ENCODE data around the gene ADAMTS8.

The ADAMTS8 gene

GRCh38 chr11:130473056-130473794, 44.8 kb upstream of the ADAMTS8 start:
- Histone ChIP-seq H3K27ac (no peak overlapping the region), H3K4me2 (no peak overlapping the region), H3K4me3 (no peak overlapping the region), H4K20me1 (no peaks in the 10 kb centered on the region), H3K27me3 (no peaks in the 10 kb centered on the region), H3K36me3 (no peaks in the 10 kb centered on the region), H3K9ac (no peak overlapping the region), H3K4me1 (peaks cover 0 to 14% (median 8%) of the 10 kb centered on the region in 10 experiments; a peak in 13 of 20 replicates), H3K9me3 (replicated peaks in 1 of 11) (no peaks in the 10 kb centered on the region)
- no peak for TF ChIP-seq Cebpa-rat (IDR thresholded peaks at IDR 0.05)

- no peak overlapping the region for H3K4me2 ChIP-seq
- no peak overlapping the region for H3K9ac ChIP-seq
- H3K36me3 ChIP-seq = no peaks in the 10 kb centered on the region
- H3K4me1 ChIP-seq = peaks cover 0 to 6% (median 5%) of the 10 kb centered on the region in 10 experiments; a peak in 11 of 20 replicates
- no peaks in the 10 kb centered on the region for H3K9me3 ChIP-seq (replicated peaks in 1 of 11)
- H3K27me3 ChIP-seq = no peaks in the 10 kb centered on the region
- no peak for TF ChIP-seq Cebpa-rat (IDR thresholded peaks at IDR 0.05)
- no peak overlapping the region for H3K4me3 ChIP-seq
- H4K20me1 ChIP-seq = no peaks in the 10 kb centered on the region
- H3K27ac ChIP-seq = no peak overlapping the region
Measured at GRCh38 chr11:130472434-130472961, 44.1 kb upstream of the ADAMTS8 start.

- H3K4me1 ChIP-seq = peaks cover 0 to 4% (median 1%) of the 10 kb centered on the region in 10 experiments; a peak in 7 of 20 replicates
- H3K27ac ChIP-seq = no peak overlapping the region
- no peak for TF ChIP-seq Cebpa-rat (IDR thresholded peaks at IDR 0.05)
- H4K20me1 ChIP-seq = no peaks in the 10 kb centered on the region
- H3K4me2 ChIP-seq = no peak overlapping the region
- H3K4me3 ChIP-seq = no peak overlapping the region
- no peak overlapping the region for H3K9ac ChIP-seq
- no peaks in the 10 kb centered on the region for H3K9me3 ChIP-seq (replicated peaks in 1 of 11)
- no peaks in the 10 kb centered on the region for H3K36me3 ChIP-seq
- no peaks in the 10 kb centered on the region for H3K27me3 ChIP-seq
Measured at GRCh38 chr11:130471731-130472433, 43.5 kb upstream of the ADAMTS8 start.

GRCh38 chr11:130470832-130471706, 42.7 kb upstream of the ADAMTS8 start:
- Histone ChIP-seq H3K4me2 (no peak overlapping the region), H4K20me1 (no peaks in the 10 kb centered on the region), H3K9me3 (replicated peaks in 1 of 11) (no peaks in the 10 kb centered on the region), H3K36me3 (no peaks in the 10 kb centered on the region), H3K4me1 (no peaks in the 10 kb centered on the region), H3K4me3 (no peak overlapping the region), H3K27me3 (no peaks in the 10 kb centered on the region), H3K9ac (no peak overlapping the region), H3K27ac (no peak overlapping the region)
- TF ChIP-seq Cebpa-rat (IDR thresholded peaks at IDR 0.05) = no peak

GRCh38 chr11:130469181-130469580, 40.8 kb upstream of the ADAMTS8 start:
- no peak for TF ChIP-seq Cebpa-rat (IDR thresholded peaks at IDR 0.05)

GRCh38 chr11:130467116-130467900, 38.9 kb upstream of the ADAMTS8 start:
- H3K4me3 ChIP-seq = no peak overlapping the region
- no peak for TF ChIP-seq Cebpa-rat (IDR thresholded peaks at IDR 0.05)
- H3K27ac ChIP-seq = no peak overlapping the region
- no peak overlapping the region for H3K9ac ChIP-seq
- no peaks in the 10 kb centered on the region for H3K27me3 ChIP-seq
- H3K4me1 ChIP-seq = peaks cover 0 to 10% (median 1%) of the 10 kb centered on the region in 10 experiments; a peak in 7 of 20 replicates
- H3K4me2 ChIP-seq = no peak overlapping the region
- H3K9me3 ChIP-seq (replicated peaks in 1 of 11) = no peaks in the 10 kb centered on the region
- no peaks in the 10 kb centered on the region for H4K20me1 ChIP-seq
- no peaks in the 10 kb centered on the region for H3K36me3 ChIP-seq

More at GRCh38 chr11:130469181-130469580, 40.8 kb upstream of the ADAMTS8 start:
- H3K36me3 ChIP-seq = no peaks in the 10 kb centered on the region
- no peaks in the 10 kb centered on the region for H4K20me1 ChIP-seq
- H3K4me1 ChIP-seq = peaks cover 0 to 10% (median 1%) of the 10 kb centered on the region in 10 experiments; a peak in 7 of 20 replicates
- no peak overlapping the region for H3K4me2 ChIP-seq
- no peaks in the 10 kb centered on the region for H3K27me3 ChIP-seq
- no peak overlapping the region for H3K27ac ChIP-seq
- H3K9me3 ChIP-seq (replicated peaks in 1 of 11) = no peaks in the 10 kb centered on the region
- no peak overlapping the region for H3K9ac ChIP-seq
- no peak overlapping the region for H3K4me3 ChIP-seq

- no peak overlapping the region for H3K9ac ChIP-seq
- peak overlapping the region in 4 of 11 experiments; percentile 26 to 52 (median 36); a peak in 6 of 22 replicates for H3K4me2 ChIP-seq
- H3K4me1 ChIP-seq = peaks cover 8 to 20% (median 14%) of the 10 kb centered on the region in 10 experiments
- H4K20me1 ChIP-seq = no peaks in the 10 kb centered on the region
- H3K9me3 ChIP-seq (replicated peaks in 1 of 11) = no peaks in the 10 kb centered on the region
- no peak overlapping the region for H3K27ac ChIP-seq
- H3K36me3 ChIP-seq = no peaks in the 10 kb centered on the region
- H3K27me3 ChIP-seq = no peaks in the 10 kb centered on the region
- H3K4me3 ChIP-seq = no peak overlapping the region
- no peak for TF ChIP-seq Cebpa-rat (IDR thresholded peaks at IDR 0.05)
Measured at GRCh38 chr11:130465263-130465662, 36.9 kb upstream of the ADAMTS8 start.

GRCh38 chr11:130464291-130464812, 35.9 kb upstream of the ADAMTS8 start:
- Histone ChIP-seq H3K36me3 (no peaks in the 10 kb centered on the region), H3K27ac (no peak overlapping the region), H3K4me2 (0 out of 22 replicates have a peak overlapping the region, but pooled peaks of 1 of the 11 experiments have one; percentile 42), H3K4me1 (peaks cover 8 to 20% (median 14%) of the 10 kb centered on the region in 10 experiments), H3K4me3 (no peak overlapping the region), H4K20me1 (no peaks in the 10 kb centered on the region), H3K9me3 (replicated peaks in 1 of 11) (no peaks in the 10 kb centered on the region), H3K9ac (no peak overlapping the region), H3K27me3 (no peaks in the 10 kb centered on the region)
- no peak for TF ChIP-seq Cebpa-rat (IDR thresholded peaks at IDR 0.05)

Measured in BLaER1 treated with 17β-estradiol and CSF1 and Interleukin-3, amounts not matched to agents 10 nM and 100 nM (cell line).